ENCODE data around the gene KDM4B.

The KDM4B gene

DNA sequence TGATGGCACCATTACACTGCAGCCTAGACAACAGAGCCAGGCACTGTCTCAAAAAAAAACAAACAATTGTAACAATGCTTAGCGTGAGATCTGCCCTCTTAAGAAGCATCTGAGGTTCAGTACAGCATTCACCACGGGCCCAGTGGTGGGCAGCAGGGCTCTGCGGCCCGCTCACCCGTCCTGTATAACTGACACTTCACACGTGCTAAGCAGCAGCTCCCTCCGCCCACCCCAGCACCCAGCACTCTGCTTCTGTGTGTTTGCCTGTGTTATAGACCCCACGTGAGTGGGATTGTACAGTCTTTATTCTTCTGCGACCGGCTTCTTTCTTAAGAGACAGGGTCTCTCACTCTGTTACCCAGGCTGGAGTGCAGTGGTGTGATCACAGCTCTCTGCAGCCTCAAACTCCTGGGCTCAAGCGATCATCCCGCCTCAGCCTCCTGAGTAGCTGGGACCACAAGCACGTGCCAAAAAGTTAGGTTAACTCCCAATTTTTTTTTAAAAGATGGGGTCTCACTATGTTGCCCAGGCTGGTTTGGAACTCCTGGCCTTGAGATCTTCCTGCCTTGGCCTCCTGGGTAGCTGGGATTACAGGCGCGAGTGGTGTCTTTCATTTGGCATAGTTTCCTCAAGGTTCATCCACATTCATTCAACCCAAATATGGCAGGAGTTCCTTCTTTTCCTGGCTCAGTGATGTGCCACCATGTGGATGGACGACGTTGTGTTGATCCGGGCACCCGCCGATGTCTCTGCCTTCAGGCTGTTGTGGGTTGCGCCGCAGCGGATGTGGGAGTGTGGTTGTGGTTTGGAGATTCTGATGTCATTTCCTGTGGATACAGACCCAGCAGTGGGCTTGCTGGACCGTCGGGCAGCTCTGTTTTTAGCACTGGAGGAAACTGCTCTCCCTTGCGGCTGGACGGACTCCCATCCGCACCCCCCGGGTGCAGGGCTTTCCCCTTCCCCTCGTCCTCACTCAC lies 170.0 kb downstream of the KDM4B start:
- peak; percentile 66 for DNase-seq (ENCODE audit: low read depth)

DNA sequence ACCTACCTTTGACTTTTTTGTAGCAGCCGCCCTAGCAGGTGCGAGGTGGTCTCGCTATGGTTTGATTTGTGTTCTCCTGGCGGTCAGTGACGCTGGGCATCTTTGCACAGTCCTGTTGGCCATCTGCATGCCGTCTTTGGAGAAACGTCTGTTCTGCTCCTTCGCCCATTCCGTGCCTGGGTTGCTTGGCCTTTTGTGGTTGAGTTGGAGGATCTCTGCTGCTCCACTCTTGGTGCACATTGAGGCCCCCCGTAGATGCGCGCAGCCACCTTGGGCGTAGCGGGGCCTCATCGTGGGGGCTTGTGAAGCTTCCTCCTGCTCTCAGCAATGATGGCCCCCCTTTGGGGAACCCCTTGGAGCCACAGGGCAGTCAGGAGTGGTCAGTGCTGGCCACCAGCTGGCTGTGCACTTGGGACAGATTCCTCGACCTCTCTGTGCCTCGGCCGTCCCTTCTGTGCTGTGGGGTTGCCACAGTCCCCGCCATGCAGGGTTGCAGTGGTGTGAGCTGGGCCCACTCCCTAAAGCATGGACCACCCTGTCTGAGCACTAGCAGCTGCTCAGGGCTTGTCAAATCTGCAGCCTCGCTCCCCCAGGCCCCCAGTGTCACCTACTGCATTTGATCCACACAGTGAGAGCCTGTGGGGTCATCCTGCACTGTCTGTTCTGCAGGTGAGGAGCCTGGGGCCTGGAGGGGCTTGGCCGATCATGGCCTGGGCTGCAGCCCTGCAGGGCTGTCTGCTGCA lies 170.8 kb downstream of the KDM4B start:
- DNase-seq (ENCODE audit: low read depth): no peak

DNA sequence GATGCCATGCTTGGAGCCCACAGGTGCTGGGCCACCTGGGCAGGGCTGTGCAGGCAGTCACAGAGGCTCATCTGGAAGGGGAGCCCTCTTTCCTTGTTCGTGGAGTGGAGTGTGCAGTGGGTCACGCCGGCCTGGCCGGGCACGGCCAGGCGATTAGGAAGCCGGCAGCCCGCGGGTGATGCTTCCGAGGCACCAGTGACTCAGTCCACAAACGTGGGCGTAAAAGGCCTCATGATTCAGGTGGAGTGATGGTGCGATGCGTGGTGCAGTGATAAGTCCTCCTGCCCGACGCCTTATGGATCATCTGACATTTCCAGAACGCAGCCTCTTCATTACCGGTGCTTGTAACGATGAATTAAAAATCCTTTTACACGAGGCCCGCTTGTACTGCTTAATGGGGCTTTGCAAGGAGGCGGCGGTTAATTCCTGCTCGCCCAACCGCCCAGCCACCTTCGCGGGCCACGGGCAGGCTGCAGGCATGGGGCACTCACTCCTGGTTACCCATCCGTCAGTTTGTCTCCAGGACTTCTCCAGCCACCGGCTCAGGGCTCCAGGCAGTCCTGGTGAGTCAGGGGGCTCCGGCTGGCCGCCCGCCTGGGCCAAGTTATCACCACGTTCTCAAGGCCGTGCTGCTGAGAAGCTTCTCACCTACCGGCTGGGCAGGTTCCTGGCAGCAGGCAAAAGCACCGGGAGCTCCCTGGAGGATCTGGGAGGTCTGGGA lies 172.4 kb downstream of the KDM4B start:
- DNase-seq (ENCODE audit: low read depth): no peak

DNA sequence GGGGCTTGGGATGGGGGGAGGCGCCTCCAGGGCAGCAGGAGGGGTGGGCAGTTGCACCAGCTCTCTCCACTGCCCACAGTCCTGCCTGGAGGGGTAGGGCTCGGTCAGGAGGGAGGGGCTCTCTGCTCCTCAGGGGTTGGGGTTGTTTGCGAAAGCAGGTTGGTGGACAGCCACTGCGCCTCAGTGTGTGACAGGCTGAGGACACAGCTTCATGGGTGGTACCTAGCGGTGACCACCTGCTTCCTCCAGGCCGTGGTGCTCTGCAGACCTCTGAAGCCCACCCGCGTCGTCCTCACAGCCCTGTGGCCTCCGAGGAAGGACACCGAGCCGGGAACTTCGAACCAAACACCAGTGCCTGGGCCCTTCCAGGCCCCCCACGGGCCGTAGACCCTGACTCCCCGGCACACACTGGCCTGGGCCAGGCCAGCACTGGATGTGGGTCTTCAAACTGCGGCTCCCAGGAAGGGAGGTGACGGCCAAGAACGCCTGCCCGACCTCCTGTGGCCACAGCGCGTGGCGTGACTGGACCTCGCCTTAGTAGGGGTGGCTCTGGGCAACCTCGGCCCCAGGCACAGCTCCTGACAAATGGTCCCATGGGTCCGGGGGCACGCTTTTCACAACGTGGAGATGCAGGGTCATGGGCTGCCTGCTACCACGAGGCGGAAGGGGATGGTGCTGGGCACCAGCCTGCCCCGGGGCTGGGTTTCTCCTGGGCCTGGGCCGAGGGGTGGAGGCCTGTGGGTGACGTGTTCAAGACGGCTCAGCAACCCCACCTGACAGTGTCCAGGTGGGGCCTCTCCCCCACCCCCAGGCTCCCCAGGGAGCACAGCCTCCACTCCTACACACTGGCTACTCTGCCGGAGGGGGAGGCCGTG lies 173.2 kb downstream of the KDM4B start:
- no peak for DNase-seq (ENCODE audit: low read depth)

DNA sequence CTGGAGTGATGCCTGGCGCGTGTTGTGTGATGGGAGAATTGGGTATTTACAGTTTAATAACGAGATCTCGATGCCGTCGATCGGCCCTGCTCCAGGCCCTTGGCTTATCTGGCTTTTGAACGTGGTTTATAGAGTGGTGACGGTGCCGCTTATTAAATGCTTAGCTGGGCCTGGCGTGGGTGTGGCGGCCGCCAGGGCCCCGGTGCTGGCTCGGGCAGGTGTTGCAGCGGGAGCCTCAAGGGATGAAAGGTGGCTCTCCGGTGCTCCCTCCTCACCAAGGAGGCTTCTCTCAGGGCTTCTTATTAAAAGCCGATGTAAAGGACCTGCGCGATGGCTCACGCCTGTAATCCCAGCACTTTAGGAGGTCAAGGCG lies 173.8 kb downstream of the KDM4B start:
- DNase-seq (ENCODE audit: low read depth): no peak

DNA sequence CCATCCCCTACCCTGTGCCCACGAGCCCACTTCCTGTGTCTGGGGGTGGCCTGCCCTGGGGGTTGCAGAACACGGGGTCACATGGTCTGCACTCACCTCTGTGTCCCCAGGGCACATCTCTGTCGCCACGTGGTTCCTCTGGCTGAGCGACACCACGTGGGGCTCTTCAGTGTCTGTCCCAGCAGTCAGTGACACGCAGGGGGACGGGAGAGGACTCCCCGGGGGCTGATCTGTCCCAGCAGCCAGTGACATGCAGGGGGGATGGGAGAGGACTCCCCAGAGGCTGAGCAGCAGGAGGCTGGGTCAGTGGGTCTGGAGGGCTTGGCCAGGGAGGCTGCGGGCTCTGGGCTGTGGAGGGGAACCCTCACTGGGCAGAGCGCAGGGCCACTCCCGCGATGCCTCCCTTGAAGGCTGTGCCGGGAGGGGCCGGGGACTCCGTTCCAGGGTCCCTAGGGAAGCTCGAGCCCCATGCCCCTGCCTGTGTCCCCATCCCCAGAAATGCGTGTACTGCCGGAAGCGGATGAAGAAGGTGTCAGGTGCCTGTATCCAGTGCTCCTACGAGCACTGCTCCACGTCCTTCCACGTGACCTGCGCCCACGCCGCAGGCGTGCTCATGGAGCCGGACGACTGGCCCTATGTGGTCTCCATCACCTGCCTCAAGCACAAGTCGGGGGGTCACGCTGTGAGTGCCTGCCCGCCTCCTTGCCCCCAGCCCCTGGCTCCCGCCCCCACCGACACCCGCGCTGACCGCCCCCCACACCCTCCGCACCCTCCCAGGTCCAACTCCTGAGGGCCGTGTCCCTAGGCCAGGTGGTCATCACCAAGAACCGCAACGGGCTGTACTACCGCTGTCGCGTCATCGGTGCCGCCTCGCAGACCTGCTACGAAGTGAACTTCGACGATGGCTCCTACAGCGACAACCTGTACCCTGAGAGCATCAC lies 174.8 kb downstream of the KDM4B start:
- no peak for DNase-seq (ENCODE audit: low read depth)

DNA sequence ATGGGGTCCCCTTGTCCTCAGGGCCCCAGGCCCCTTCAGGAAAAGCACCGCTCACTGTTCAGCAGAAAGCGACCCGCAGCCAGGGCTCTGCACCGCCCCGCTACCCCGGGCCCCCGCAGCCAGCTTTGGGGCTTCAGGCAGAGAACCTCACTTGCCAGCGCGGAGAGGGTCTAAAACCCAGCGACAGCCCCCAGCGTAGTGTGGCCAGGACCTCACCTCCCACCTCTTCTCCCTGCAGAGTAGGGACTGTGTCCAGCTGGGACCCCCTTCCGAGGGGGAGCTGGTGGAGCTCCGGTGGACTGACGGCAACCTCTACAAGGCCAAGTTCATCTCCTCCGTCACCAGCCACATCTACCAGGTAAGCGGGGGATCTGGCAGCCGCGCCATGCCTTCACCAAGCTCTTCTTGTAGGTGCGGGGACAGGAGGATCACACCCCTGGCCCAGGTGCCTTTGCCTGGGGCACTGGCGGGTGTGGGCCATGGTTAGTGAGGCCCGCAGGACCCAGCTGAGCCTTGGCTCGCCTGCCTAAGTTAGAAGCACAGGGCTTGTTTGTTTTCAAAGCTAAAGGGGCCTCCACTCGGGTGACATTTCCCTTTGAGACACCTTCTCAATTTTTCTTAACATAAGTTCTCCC lies 175.7 kb downstream of the KDM4B start:
- DNase-seq (ENCODE audit: low read depth): no peak

DNA sequence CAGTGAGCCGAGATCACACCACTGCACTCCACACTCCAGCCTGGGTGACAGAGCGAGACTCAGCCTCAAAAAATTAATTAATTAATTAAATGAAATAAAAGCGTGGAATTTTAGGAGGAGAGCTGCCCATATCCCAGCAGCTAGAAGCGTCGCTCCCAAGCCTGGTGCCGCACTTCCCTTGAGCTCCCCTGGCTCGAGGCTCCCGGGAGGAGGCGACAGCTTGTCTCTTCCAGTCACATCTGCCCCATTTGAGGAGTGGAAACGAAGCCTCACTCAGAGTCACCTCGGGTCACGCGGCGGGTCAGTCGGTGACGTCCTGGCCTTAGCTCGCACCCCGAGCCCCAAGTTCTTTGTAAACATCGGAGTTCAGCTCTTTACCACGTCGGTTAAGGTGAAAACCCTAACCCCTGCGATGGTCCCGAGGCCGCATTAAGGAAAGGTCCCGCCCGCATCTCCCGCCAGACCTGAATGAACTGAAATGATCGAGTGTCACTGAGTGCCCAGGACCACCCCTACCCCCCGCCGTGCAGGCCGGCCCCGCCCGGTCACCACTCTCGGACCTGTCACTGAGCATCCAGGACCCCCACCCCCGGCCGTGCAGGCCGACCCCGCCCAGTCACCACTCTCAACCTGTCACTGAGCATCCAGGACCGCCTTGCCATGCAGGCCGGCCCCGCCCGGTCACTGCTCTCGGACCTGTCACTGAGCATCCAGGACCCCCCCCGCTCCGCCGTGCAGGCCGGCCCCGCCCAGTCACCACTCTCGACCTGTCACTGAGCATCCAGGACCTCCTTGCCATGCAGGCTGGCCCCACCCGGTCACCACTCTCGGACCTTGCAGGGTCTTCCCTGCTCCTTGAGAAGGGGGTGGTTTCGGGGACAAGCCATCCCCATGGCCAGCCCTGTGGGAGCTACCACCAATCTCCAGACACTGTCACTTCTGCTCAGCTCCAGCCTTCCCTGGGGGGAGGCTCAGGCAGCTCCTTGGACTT lies 176.9 kb downstream of the KDM4B start:
- DNase-seq (ENCODE audit: low read depth): no peak

DNA sequence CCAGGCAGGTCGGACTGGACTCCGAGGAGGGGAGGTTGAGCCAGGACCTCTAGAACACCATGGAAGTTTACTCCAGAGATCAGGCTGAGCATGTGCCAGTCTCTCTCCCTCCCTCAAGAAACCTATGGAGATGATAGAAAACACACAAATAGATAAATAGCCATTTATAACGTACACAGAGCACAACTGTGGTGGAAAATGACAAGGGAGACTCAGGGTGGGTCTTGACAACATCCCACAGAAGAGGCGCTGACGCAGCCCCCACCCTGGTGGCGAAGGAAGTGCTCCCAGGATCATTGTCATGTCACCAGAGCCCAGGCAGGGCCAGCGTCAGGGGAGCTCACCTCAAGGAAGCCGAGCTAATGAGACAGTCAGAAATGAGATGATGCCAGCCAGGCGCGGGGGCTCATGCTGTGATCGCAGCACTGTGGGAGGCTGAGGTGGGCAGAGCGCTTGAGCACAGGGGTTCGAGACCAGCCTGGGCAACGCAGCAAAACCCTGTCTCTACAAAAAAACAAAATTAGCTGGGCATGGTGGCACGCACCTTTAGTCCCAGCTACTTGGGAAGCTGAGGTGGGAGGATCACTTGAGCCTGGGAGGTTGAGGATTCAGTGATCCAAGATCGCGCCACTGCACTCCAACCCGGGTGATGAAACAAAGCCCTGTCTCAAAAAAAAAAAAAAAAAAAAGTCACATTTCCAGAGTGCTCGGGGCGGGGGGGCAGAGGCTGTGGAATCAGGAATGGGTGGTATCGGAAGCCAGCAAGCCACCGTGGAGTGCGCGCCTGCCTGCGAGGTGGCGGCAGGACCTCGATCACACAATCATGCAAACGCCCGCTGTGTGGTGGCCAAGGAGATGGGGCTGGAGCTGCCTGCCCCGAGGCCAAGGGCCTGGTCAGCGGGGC lies 178.4 kb downstream of the KDM4B start:
- DNase-seq (ENCODE audit: low read depth): no peak

DNA sequence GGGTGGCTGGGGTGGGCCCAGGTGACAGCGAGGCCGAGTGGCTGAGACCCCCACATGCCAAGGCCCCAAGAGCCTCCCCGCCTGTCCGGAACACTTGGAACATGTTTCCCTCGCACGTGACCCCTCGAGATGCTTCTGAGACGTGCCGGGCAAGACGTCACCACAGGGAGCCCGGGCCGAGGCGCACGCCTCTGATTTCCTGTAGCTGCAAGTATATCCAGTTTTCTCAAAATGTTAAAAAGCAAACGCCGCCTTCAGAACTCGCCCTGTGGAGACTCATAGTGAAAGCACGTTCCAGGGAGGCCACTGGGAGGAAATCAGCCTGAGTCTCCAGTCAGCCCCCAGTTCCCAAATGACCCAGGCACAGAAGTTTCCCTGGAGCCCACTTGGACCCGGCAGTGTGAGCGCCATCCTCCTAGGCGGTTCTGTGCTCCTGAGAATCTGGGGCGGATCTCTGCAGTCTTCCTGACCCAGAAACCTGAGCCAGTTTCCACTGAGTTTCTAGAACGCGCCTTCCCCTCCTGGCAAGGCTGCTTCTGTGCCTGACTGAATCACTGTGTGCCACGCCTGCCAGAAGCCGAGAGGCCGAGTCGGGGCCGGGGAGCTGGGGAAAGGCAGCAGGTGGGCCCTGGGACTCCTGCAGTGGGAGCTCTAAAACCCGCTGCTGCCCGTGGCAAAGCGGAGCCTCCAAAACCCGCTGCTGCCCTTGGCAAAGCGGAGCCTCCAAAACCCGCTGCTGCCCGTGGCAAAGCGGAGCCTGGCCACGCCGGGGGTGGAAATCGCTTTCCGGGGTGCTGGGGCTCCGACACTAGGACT lies 179.3 kb downstream of the KDM4B start:
- no peak for DNase-seq (ENCODE audit: low read depth)

DNA sequence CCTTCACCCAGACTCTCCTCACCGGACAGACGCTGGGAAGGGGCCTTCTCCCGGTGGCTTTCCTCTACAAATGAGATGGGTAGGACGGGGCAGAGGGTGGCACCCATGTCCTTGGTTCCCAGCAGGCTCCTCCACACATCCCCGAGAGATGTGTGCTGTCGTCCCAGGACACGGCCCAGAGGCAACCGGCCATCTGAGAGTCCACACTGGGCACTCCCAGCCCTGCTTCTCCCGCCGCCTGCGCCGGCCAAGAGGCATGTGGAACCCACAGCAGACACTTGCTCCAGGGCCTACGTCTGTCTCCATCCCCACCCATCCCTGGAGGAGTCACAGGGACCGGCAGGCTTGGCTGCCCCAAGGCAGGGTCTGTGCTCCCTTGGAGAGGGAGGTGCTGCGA lies 179.9 kb downstream of the KDM4B start:
- DNase-seq (ENCODE audit: low read depth): no peak

DNA sequence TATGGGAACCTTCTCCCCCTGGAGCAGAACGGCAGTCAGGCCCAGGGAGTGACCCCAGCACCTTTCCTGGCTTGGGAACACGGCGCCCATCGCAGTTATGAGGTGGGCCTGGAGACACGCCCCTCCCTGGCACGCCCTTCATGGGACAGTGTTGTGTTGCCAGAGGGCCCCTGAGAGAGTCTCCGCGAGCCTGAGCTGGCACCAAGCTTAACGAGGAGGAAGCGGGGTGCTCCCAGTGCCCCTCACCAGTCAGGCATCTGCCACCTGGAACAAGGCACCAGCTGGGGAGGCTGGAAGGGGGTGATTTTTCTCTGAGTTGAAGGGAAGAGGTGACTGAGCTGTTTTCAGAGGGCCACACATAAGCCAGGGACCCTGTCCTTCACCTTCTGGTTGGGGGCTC lies 180.6 kb downstream of the KDM4B start:
- DNase-seq (ENCODE audit: low read depth): no peak

DNA sequence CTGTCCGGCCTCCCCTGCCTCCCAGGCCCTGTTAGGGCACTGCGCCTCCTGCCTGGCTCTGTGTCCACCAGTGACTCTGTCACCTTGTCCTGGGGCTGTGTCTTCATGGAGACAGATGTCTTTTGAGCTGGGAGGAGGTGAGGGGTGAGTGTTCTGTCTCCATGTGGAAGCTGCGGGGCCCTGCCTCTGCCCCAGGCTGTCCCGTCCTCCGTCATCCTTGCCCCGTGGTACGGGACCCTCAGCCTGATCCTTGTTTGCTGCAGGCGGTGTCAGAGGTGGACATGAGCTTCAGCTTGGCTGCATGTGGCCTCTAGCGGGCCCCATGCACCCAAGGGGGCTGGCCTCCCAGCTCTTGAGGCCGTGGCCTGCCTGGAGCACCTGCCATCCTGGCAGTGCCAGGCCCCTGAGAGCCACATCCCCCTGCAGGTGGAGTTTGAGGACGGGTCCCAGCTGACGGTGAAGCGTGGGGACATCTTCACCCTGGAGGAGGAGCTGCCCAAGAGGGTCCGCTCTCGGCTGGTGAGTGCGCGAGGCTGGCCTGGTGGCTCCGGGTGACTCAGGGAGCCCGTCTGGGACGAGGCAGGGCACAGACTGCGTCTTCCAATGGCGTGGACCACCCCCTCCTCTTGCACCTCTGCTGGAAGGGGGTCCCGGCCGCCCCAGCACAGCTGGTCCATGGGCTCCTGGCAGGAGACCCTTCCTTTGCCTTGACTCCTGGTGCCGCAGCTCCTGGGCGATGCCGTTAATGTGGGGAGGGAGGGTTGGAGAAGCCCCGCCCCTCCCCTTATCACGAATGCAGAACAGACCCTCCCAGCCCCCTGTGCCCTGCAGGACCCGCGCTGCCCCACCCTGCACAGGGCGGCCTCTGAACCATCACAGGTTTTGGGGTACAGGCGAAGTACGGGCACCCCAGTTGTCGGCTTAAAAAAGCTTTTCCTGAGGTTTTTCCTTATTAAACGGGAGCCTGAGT lies 181.3 kb downstream of the KDM4B start:
- DNase-seq (ENCODE audit: low read depth): no peak

DNA sequence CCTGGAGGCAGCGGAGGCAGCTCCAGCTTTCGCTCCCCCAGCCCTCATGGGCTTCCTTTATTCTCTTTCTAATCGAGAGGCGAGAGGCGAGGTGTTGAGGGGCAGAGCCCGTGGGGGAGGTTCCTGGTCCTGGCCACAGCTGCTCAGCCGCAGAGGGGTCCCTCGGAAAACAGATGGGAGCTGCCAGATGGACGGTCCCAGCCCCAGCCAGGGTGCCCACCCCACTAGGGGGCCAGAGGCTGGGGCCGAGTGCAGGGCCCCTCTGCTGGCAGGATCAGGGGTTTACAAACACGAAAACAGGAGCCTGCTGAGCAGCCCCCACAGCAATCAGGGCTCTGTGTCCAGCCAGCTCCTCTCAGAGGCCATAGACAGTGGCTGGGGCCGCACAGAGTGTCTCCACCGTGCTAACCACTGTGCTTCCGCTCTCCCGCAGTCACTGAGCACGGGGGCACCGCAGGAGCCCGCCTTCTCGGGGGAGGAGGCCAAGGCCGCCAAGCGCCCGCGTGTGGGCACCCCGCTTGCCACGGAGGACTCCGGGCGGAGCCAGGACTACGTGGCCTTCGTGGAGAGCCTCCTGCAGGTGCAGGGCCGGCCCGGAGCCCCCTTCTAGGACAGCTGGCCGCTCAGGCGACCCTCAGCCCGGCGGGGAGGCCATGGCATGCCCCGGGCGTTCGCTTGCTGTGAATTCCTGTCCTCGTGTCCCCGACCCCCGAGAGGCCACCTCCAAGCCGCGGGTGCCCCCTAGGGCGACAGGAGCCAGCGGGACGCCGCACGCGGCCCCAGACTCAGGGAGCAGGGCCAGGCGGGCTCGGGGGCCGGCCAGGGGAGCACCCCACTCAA lies 182.2 kb downstream of the KDM4B start:
- no peak for DNase-seq (ENCODE audit: low read depth)

Data from activated T-cell treated with anti-CD3 and anti-CD28 coated beads for 24 hours (primary cell).